Frontal cortex (tissue), 4 donors: ENCODE data around the gene STXBP1. TPM values are rescaled to one million over a fixed set of nuclear protein-coding genes. Genes with fewer than 3 reads are reported as not detected.

Experiments used
- DNase-seq, 2 donors: peaks; one replicate each; pipeline ENCODE4 v3.0.0; 2012; ENCODE audit warnings: low spot score in 2 of 2
- FAIRE-seq: peaks from 2 replicates; lab custom pipeline; 2012; peaks lifted over from hg19 to GRCh38; lab: Jason Lieb, UNC
- total RNA-seq: library from RNA; depleted of rRNA; stranded (reverse); fragments of >200 nt; gene quantifications from one replicate; pipeline ENCODE4 v1.2.3, GENCODE V29; 2014
- donor health status: control.
- donor health status: control.
- donor health status: control.

STXBP1 gene
- total RNA-seq, 1 donor from 2014 or later = 63.2 TPM

GRCh38 chr9:127723444-127723843, 111.4 kb downstream of the STXBP1 start:
- FAIRE-seq (no peak), DNase-seq (no peak)

- no peak for DNase-seq
- FAIRE-seq = no peak
Observed at GRCh38 chr9:127724012-127724411, 111.9 kb downstream of the STXBP1 start.

- FAIRE-seq = no peak
- no peak for DNase-seq
Observed at GRCh38 chr9:127726871-127727270, 114.8 kb downstream of the STXBP1 start.

GRCh38 chr9:127728808-127729207, 116.7 kb downstream of the STXBP1 start:
- DNase-seq = no peak
- no peak for FAIRE-seq

GRCh38 chr9:127729522-127730256, 117.6 kb downstream of the STXBP1 start:
- no peak for FAIRE-seq
- DNase-seq = no peak

- DNase-seq (no peak), FAIRE-seq (no peak)
Observed at GRCh38 chr9:127730262-127730661, 118.2 kb downstream of the STXBP1 start.

GRCh38 chr9:127730799-127731410, 118.8 kb downstream of the STXBP1 start:
- DNase-seq (no peak), FAIRE-seq (no peak)

GRCh38 chr9:127731938-127732337, 119.9 kb downstream of the STXBP1 start:
- FAIRE-seq (no peak), DNase-seq (no peak)

GRCh38 chr9:127732444-127732843, 120.4 kb downstream of the STXBP1 start:
- FAIRE-seq (no peak), DNase-seq (no peak)

GRCh38 chr9:127733614-127734013, 121.5 kb downstream of the STXBP1 start:
- DNase-seq (no peak), FAIRE-seq (no peak)

- FAIRE-seq = no peak
Observed at GRCh38 chr9:127734247-127734746, 122.2 kb downstream of the STXBP1 start.

GRCh38 chr9:127734747-127735529, 122.9 kb downstream of the STXBP1 start, which contains the start of gene TOR2A:
TSS of gene TOR2A (minus strand) at chr9:127735294. CDS start at chr9:127735270, 24 bp downstream.
- DNase-seq = peak; percentile 98 to 99
- peak; percentile 52 for FAIRE-seq

More at GRCh38 chr9:127734247-127734746, 122.2 kb downstream of the STXBP1 start:
- DNase-seq = no peak

GRCh38 chr9:127735530-127736185, 123.6 kb downstream of the STXBP1 start:
- DNase-seq = no peak
- FAIRE-seq = no peak

GRCh38 chr9:127738666-127739065, 126.6 kb downstream of the STXBP1 start:
- no peak for FAIRE-seq

GRCh38 chr9:127739614-127740330, 127.7 kb downstream of the STXBP1 start:
- no peak for DNase-seq
- FAIRE-seq = no peak

More at GRCh38 chr9:127738666-127739065, 126.6 kb downstream of the STXBP1 start:
- no peak for DNase-seq

GRCh38 chr9:127741831-127742434, 129.9 kb downstream of the STXBP1 start:
- FAIRE-seq (no peak), DNase-seq (peak; percentile 78 to 82)
